Right lobe of liver (tissue), 6 donors: ENCODE data around the gene KCNH2. TPM values are rescaled to one million over a fixed set of nuclear protein-coding genes. Genes with fewer than 3 reads are reported as not detected.
A peak's percentile ranks its signal among the peaks of the same experiment; 100 is the strongest.

Experiments
- ATAC-seq, 4 donors: fragments of 200-7000 bp; cut with Tn5 transposase; one replicate each; pipeline ENCODE4 v1.9.1; 2020; ENCODE audit warnings: mild to moderate bottlenecking in 4 of 4, moderate library complexity in 4 of 4
- DNase-seq, 3 donors: peaks; one replicate each; pipeline ENCODE4 v3.0.0-alpha.2; 2020
- H3K27ac ChIP-seq, 3 donors: fragments of 200-600 bp; one replicate each; pipeline ENCODE4 v1.8.0; 2022
- H3K27me3 ChIP-seq, 2 donors: fragments of 200-600 bp; one replicate each; pipeline ENCODE4 v1.8.0; 2022
- H3K36me3 ChIP-seq, 4 donors: fragments of 200-600 bp; sonication (generic) in 1 of 4; one replicate each; pipeline versions ENCODE4 v1.5.1 to v1.8.0; 2017 to 2022; ENCODE audit warnings: control low read depth in 1 of 4
- H3K4me1 ChIP-seq, 4 donors: fragments of 200-600 bp; sonication (generic) in 1 of 4; one replicate each; pipeline versions ENCODE4 v1.5.1 to v1.8.0; 2017 to 2022; ENCODE audit warnings: control low read depth in 1 of 4
- H3K4me3 ChIP-seq, 3 donors: fragments of 200-600 bp; one replicate each; pipeline ENCODE4 v1.8.0; 2022
- H3K9me3 ChIP-seq, 4 donors: fragments of 200-600 bp; sonication (generic) in 1 of 4; one replicate each; pipeline versions ENCODE4 v1.5.1 to v1.8.0; 2017 to 2022; ENCODE audit warnings: control low read depth in 1 of 4
- POLR2A ChIP-seq: fragments of 450-650 bp; IDR thresholded peaks from one replicate; pipeline ENCODE4 v1.6.1; 2017; ENCODE audit warnings: antibody characterized with exemption, mild to moderate bottlenecking
- WGBS: methylation state at CpG from one replicate; pipeline ENCODE4 v1.1.6; 2018; ENCODE audit warnings: low coverage, low lambda C conversion rate; ENCODE audit not compliant: insufficient coverage; ENCODE audit errors: missing lambda C conversion rate; 5-methylcytosine and 5-hydroxymethylcytosine counted together
- intact Hi-C, 2 donors: fragments of 100-400 bp; cut with DNase I; formaldehyde crosslinking; loops; one replicate each; pipeline versions ENCODE4 v1.11.2 to v1.14.1; 2022
- total RNA-seq, 6 experiments: library from RNA; depleted of rRNA in 2 of 6; stranded (reverse); fragments of >200 nt in 2 of 6; fragmentation: NEBNext Ultra II Directional in 3 of 6; extraction: Animal tissue kit (Norgen Biotek cat#: 25700) in 3 of 6; gene quantifications; one replicate each; pipeline versions ENCODE4 v1.1.0 to v1.2.4, GENCODE V29; 2016 to 2023
- TF ChIP-seq, protein P1 (sequence below), 4 donors: fragments of 200-600 bp in 3 of 4; fragments of 450-650 bp in 1 of 4; IDR thresholded peaks; one replicate each; pipeline versions ENCODE4 v1.5.1 to v1.8.0; 2016 to 2022; ENCODE audit warnings: antibody characterized with exemption in 4 of 4, mild to moderate bottlenecking in 2 of 4
- donor health status: DM: no; HTN: yes; CAD: no.
- donor health status: DM: no; HTN: no; CAD: no.
- donor health status: DM: no; HTN: no; CAD: no.
- donor health status: DM: no; HTN: yes; CAD: no.
- donor health status: DM: no; HTN: yes; CAD: no.

KCNH2 gene
- total RNA-seq, 6 experiments from 2014 or later = 0.11 to 0.69 (median 0.18) TPM; not detected in 1

DNA sequence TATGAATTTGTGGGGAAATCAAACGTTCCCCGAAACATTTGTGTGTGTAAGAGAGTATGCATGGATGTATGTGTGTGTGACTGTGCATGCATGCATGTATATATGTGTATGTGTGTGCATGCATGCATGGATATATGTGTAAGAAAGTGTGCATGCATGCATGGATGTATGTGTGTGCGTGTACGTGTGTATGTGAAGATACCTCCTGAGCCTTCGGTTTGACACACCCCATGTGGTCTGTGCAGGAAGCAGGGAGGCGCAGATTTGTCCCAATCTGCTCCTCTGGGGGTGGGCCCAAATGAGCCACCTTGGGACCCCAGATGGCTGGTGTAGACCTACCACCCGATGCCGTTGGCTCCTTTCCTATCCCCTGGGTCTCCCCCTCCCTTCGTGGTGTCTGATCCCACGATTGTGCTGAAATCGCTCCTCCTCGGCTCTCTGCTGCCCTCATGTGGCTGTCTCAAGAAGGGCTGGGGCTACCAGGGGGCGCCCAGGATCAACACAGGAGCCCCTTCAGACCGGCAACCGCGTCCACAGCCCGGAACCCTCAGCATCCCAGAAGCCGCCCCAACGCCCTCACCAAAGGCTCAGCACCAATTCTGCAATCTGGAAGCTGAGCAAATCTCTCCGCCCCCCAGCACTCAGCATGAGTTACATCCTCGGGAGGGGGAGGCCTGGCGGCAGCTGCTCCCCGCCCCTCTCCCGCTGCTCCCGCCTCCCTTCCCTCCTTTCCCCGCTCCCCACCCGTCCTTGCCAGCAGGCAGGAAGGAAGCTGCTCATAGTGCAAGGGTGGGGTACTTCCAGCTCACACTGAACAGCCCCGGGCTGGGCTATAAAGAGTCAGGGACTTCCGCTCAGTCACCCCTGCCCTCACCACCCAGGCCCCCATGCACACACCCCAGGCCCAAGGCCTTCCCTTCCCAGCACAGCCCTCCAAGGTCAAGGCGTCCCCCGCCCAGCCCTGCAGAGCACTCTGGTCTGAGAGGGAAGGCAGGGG lies 10.4 kb upstream of the KCNH2 start:
- H3K4me1 ChIP-seq = no peaks in the 10 kb centered on the region
- H3K27ac ChIP-seq = peak overlapping the region in 2 of 3 donors; percentile 29 to 67
- peak; percentile 65 to 72 (median 68) for DNase-seq
- H3K36me3 ChIP-seq = no peaks in the 10 kb centered on the region
- TF ChIP-seq, protein P1, sequence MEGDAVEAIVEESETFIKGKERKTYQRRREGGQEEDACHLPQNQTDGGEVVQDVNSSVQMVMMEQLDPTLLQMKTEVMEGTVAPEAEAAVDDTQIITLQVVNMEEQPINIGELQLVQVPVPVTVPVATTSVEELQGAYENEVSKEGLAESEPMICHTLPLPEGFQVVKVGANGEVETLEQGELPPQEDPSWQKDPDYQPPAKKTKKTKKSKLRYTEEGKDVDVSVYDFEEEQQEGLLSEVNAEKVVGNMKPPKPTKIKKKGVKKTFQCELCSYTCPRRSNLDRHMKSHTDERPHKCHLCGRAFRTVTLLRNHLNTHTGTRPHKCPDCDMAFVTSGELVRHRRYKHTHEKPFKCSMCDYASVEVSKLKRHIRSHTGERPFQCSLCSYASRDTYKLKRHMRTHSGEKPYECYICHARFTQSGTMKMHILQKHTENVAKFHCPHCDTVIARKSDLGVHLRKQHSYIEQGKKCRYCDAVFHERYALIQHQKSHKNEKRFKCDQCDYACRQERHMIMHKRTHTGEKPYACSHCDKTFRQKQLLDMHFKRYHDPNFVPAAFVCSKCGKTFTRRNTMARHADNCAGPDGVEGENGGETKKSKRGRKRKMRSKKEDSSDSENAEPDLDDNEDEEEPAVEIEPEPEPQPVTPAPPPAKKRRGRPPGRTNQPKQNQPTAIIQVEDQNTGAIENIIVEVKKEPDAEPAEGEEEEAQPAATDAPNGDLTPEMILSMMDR (IDR thresholded peaks at IDR 0.05) = peak; percentile 64 to 82 (median 80)
- TF ChIP-seq POLR2A = no peak
- peak; percentile 64 to 68 (median 66) for ATAC-seq
- no peaks in the 10 kb centered on the region for H3K9me3 ChIP-seq
- no peak overlapping the region for H3K4me3 ChIP-seq
- H3K27me3 ChIP-seq = no peaks in the 10 kb centered on the region
- WGBS = 28% methylated on average over 10 of the region's 31 CpGs
- intact Hi-C loops = loop anchor here in 1 of 2 donors (10.0 kb wide), 1 partner anchor 94 kb away; no protein-coding TSS in a partner anchor

DNA sequence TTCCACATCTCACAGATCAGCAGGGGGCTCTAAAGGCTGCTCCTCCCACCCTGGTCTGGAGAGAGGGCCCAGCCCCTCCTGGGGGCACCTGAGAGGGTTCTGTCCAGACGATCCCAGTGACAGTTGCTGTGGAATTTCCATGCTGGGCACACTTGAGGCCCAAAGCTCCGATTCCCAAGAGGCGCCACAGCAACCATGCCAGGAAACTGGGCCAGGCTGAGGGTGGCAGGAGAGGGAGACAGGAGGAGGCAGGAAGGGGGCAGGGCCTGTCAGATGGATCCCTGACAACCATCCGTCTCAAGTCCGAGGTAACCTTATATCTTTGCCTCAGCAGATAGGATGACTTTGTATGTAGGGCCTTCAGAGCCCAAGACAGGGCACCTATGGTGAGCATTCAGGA lies 8.4 kb upstream of the KCNH2 start:
- no CpG with 5 or more reads among the region's 5 CpGs for WGBS
- ATAC-seq (no peak), DNase-seq (peak in 2 of 3 donors; percentile 5 to 46)
- H3K4me3 ChIP-seq = no peak overlapping the region
- intact Hi-C loops = loop anchor here in 1 of 2 donors (10.0 kb wide), 1 partner anchor 92 kb away; no protein-coding TSS in a partner anchor
- H3K27me3 ChIP-seq = no peaks in the 10 kb centered on the region
- H3K27ac ChIP-seq = no peak overlapping the region
- no peaks in the 10 kb centered on the region for H3K9me3 ChIP-seq
- TF ChIP-seq, protein P1 (IDR thresholded peaks at IDR 0.05) = no peak
- no peak for TF ChIP-seq POLR2A
- H3K36me3 ChIP-seq = no peaks in the 10 kb centered on the region
- no peaks in the 10 kb centered on the region for H3K4me1 ChIP-seq

DNA sequence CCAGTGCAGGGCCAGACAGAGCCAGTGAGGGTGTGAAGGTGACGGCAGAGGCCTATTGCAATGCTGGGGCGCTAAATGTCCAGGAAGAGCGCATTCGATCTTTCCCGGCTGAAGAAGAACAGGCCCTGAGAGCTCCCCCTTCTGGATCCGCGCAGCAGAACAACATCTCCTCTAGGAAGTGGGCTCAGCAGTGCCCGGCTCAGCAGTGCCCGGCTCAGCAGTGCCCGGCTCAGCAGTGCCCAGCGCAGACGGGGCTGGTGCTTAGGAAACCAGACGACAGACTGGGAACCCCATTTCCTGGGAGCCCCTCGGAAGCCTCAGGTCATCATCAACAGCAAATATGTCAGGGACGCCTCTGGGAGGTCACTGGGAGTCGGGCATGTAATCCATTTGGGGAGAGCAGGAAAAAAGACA lies 8.0 kb upstream of the KCNH2 start:
- 15% methylated on average over 5 of the region's 16 CpGs for WGBS
- Histone ChIP-seq H3K4me1 (no peaks in the 10 kb centered on the region), H3K4me3 (no peak overlapping the region), H3K36me3 (no peaks in the 10 kb centered on the region), H3K27me3 (no peaks in the 10 kb centered on the region), H3K27ac (no peak overlapping the region), H3K9me3 (no peaks in the 10 kb centered on the region)
- intact Hi-C loops = loop anchor here in 1 of 2 donors (10.0 kb wide), 1 partner anchor 91 kb away; no protein-coding TSS in a partner anchor
- DNase-seq (peak in 2 of 3 donors; percentile 53 to 62), ATAC-seq (peak; percentile 56 to 73 (median 64))
- TF ChIP-seq, protein P1 (IDR thresholded peaks at IDR 0.05) = peak; percentile 44 to 68 (median 58)
- TF ChIP-seq POLR2A = no peak

DNA sequence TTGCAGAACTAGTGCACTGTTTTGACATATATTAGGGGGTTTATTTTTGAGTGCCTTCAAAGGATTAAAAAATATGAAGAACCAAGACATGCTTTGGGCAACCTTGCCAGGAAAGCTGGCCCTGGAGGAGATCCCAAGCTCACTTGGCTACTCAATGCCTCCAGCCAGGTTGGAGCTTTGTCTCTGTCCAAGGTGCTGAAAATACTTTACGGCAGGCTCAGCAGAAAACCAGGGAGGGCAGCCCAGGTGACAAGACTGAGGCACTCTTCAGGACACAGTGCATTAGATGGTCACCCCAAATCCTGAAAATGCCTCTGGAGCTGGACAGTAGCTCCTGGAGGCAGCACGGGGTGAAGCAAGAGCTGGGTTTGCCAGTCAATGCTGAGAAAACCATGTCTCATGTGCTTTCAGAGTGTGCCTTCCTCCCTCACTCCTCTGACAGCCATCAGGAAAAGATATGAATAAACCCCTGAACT lies 5.8 kb upstream of the KCNH2 start:
- intact Hi-C loops = loop anchor here in 1 of 2 donors (10.0 kb wide), 1 partner anchor 89 kb away; no protein-coding TSS in a partner anchor
- 0% methylated on average over 2 of the region's 2 CpGs for WGBS
- ATAC-seq (peak in 1 of 4 donors; percentile 31), DNase-seq (peak in 1 of 3 donors; percentile 40)
- Histone ChIP-seq H3K27me3 (no peaks in the 10 kb centered on the region), H3K27ac (no peak overlapping the region), H3K9me3 (no peaks in the 10 kb centered on the region), H3K36me3 (no peaks in the 10 kb centered on the region), H3K4me3 (no peak overlapping the region), H3K4me1 (no peaks in the 10 kb centered on the region)
- TF ChIP-seq POLR2A = no peak
- TF ChIP-seq, protein P1 (IDR thresholded peaks at IDR 0.05) = no peak
